GM23338 (cell line): ENCODE data around the gene ZNF334. TPM values are rescaled to one million over a fixed set of nuclear protein-coding genes. Genes with fewer than 3 reads are reported as not detected.
A peak's percentile ranks its signal among the peaks of the same experiment; 100 is the strongest.

Source experiments
- ATAC-seq: fragments of 200-7000 bp; cut with Tn5 transposase; 3 replicates; pipeline ENCODE4 v1.9.1; 2020
- DNase-seq: peaks from one replicate; pipeline ENCODE4 v3.0.0-alpha.2; 2015; ENCODE audit warnings: low spot score
- H2AFZ ChIP-seq: fragments of 200-600 bp; sonication (generic); 2 replicates; pipeline ENCODE4 v1.8.0; 2016; ENCODE audit warnings: antibody characterized with exemption, mild to moderate bottlenecking, moderate library complexity
- H3F3A ChIP-seq: fragments of 200-600 bp; sonication (generic); replicated peaks from 2 replicates; pipeline ENCODE4 v1.8.0; 2017; ENCODE audit warnings: antibody characterized with exemption, mixed run types, low read depth
- H3K27ac ChIP-seq: fragments of 200-600 bp; sonication (generic); 2 replicates; pipeline ENCODE4 v1.6.1; 2016; ENCODE audit warnings: low read depth
- H3K27me3 ChIP-seq: fragments of 200-600 bp; sonication (generic); 2 replicates; pipeline ENCODE4 v1.8.0; 2016; ENCODE audit warnings: mild to moderate bottlenecking, mixed run types, moderate library complexity; ENCODE audit not compliant: insufficient read depth
- H3K36me3 ChIP-seq: fragments of 200-600 bp; sonication (generic); 2 replicates; pipeline ENCODE4 v1.8.0; 2016; ENCODE audit warnings: mild to moderate bottlenecking; ENCODE audit not compliant: insufficient read depth
- H3K4me1 ChIP-seq: fragments of 200-600 bp; sonication (generic); 2 replicates; pipeline ENCODE4 v1.8.0; 2016; ENCODE audit warnings: mild to moderate bottlenecking, moderate library complexity; ENCODE audit not compliant: insufficient read depth
- H3K4me2 ChIP-seq: fragments of 200-600 bp; sonication (generic); 2 replicates; pipeline ENCODE4 v1.7.1; 2017; ENCODE audit warnings: mixed run types
- H3K4me3 ChIP-seq: fragments of 200-600 bp; sonication (generic); 2 replicates; pipeline ENCODE4 v1.6.1; 2016; ENCODE audit warnings: mixed run types
- H3K79me2 ChIP-seq: fragments of 200-600 bp; sonication (generic); replicated peaks from 2 replicates; pipeline ENCODE4 v1.8.0; 2017; ENCODE audit warnings: mild to moderate bottlenecking; ENCODE audit not compliant: insufficient read depth
- H3K9me2 ChIP-seq: fragments of 200-600 bp; sonication (generic); 2 replicates; pipeline ENCODE4 v1.8.0; 2017; ENCODE audit not compliant: insufficient read depth
- H4K20me1 ChIP-seq: fragments of 200-600 bp; sonication (generic); replicated peaks from 2 replicates; pipeline ENCODE4 v1.8.0; 2017; ENCODE audit warnings: mild to moderate bottlenecking; ENCODE audit not compliant: insufficient read depth
- H3K27ac Mint-ChIP-seq: 2 replicates; pipeline ENCODE4 v1.8.0; 2020; ENCODE audit warnings: inconsistent platforms, mild to moderate bottlenecking, moderate library complexity, mixed read lengths
- H3K27me3 Mint-ChIP-seq: 3 replicates; pipeline ENCODE4 v1.8.0; 2022; ENCODE audit warnings: low read depth, mild to moderate bottlenecking, moderate library complexity, mixed read lengths, inconsistent platforms; ENCODE audit not compliant: insufficient read depth, poor library complexity
- H3K36me3 Mint-ChIP-seq: 3 replicates; pipeline ENCODE4 v1.8.0; 2021; ENCODE audit warnings: low read depth, mild to moderate bottlenecking, inconsistent platforms, moderate library complexity, mixed read lengths
- H3K4me1 Mint-ChIP-seq: 3 replicates; pipeline ENCODE4 v1.8.0; 2020; ENCODE audit warnings: mild to moderate bottlenecking, inconsistent platforms, mixed read lengths
- H3K4me3 Mint-ChIP-seq: 3 replicates; pipeline ENCODE4 v1.8.0; 2021; ENCODE audit warnings: moderate library complexity, mild to moderate bottlenecking, inconsistent platforms, mixed read lengths
- H3K9me3 Mint-ChIP-seq: 3 replicates; pipeline ENCODE4 v1.8.0; 2020; ENCODE audit warnings: moderate library complexity, mild to moderate bottlenecking, inconsistent platforms, mixed read lengths
- CREB1 ChIP-seq: fragments of 250-450 bp; sonication (Bioruptor Pico); IDR thresholded peaks from 2 replicates; pipeline ENCODE4 v1.5.0; 2020; ENCODE audit warnings: low read depth, mild to moderate bottlenecking, moderate library complexity
- ETS1 ChIP-seq: IDR thresholded peaks from 2 replicates; pipeline ENCODE4 v1.6.1; 2016; ENCODE audit warnings: antibody characterized with exemption
- EZH2 ChIP-seq: fragments of 200-600 bp; sonication (generic); IDR thresholded peaks from one replicate; pipeline ENCODE4 v1.8.0; 2017; ENCODE audit warnings: antibody characterized with exemption, mild to moderate bottlenecking, low read depth; ENCODE audit not compliant: unreplicated experiment
- EZH2phosphoT487 ChIP-seq: fragments of 200-600 bp; sonication (generic); IDR thresholded peaks from one replicate; pipeline ENCODE4 v1.8.1; 2018; ENCODE audit warnings: antibody characterized with exemption; ENCODE audit not compliant: unreplicated experiment
- JUNB ChIP-seq: IDR thresholded peaks from one replicate; pipeline ENCODE4 v1.6.1; 2016; ENCODE audit warnings: antibody characterized with exemption; ENCODE audit not compliant: unreplicated experiment
- NANOG ChIP-seq: IDR thresholded peaks from 2 replicates; pipeline ENCODE4 v1.6.1; 2016; ENCODE audit warnings: antibody characterized with exemption, borderline replicate concordance
- POLR2AphosphoS5 ChIP-seq: IDR thresholded peaks from 2 replicates; pipeline ENCODE4 v1.6.1; 2016; ENCODE audit warnings: antibody characterized with exemption, low read depth
- STAT1 ChIP-seq: IDR thresholded peaks from one replicate; pipeline ENCODE4 v1.6.1; 2016; ENCODE audit warnings: antibody characterized with exemption; ENCODE audit not compliant: unreplicated experiment
- ZNF114 ChIP-seq: fragments of 250-450 bp; sonication (Bioruptor Pico); IDR thresholded peaks from 2 replicates; pipeline ENCODE4 v1.5.0; 2020; ENCODE audit warnings: mild to moderate bottlenecking, moderate library complexity
- ZNF331 ChIP-seq: fragments of 250-450 bp; sonication (Bioruptor Pico); IDR thresholded peaks from 2 replicates; pipeline ENCODE4 v1.5.0; 2020; ENCODE audit warnings: low read depth, mild to moderate bottlenecking, moderate library complexity
- ZNF462 ChIP-seq: fragments of 250-450 bp; sonication (Bioruptor Pico); IDR thresholded peaks from 2 replicates; pipeline ENCODE4 v1.5.0; 2020; ENCODE audit warnings: mild to moderate bottlenecking, moderate library complexity
- polyA plus RNA-seq: library from polyadenylated mRNA; unstranded; fragments of >200 nt; fragmentation: Nextera tagmentation; extraction: Ambion mirVana; gene quantifications from 2 replicates; pipeline ENCODE4 v1.2.1, GENCODE V29; 2016
- total RNA-seq: library from RNA; depleted of rRNA; stranded (reverse); fragments of >200 nt; shearing (Covaris generic); gene quantifications from 2 replicates; pipeline ENCODE4 v1.2.3, GENCODE V29; 2014

The ZNF334 gene
- total and polyA plus RNA-seq, 2 experiments from 2014 or later: 12.4 to 19.1 TPM

DNA sequence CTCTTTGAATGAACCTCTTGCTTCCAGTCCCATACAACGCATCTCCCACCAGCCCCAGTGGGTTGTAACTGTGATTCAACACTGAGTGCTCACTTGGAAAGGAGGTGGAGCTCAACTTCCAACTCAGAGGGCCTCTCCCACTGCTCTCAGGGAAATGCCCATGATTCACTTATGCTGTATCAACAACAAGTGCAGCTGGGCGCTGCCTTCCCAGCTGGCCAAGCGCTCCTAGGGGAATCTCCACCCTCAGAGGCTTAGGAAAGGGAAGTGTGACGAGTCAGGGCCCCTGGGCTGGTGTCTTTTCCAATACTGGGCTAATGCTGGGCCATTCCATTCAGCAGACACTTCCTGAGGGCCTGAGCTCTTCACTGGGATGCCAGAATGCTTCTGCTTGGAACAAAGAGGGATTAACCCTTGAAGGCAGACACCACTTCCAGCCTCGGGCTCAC, 45.2 kb upstream of the ZNF334 start (continued):
- TF ChIP-seq ZNF462 (CRISPR knock-in tag): no peak
- no peak for TF ChIP-seq POLR2AphosphoS5
- no peak for TF ChIP-seq JUNB
- TF ChIP-seq NANOG: no peak
- TF ChIP-seq EZH2phosphoT487: no peak
- TF ChIP-seq STAT1: no peak
- TF ChIP-seq CREB1 (CRISPR knock-in tag): no peak
- TF ChIP-seq ZNF114 (CRISPR knock-in tag): no peak
- TF ChIP-seq ZNF331 (CRISPR knock-in tag): no peak

GRCh38 chr20:46557231-46557956, 44.0 kb upstream of the ZNF334 start:
- H3K36me3 ChIP-seq: no peaks in the 10 kb centered on the region
- no peaks in the 10 kb centered on the region for H3K27me3 ChIP-seq
- no peaks in the 10 kb centered on the region for H3K9me2 ChIP-seq
- Mint-ChIP-seq H3K36me3 (no peaks in the 10 kb centered on the region; the same call in 2 of the 3 replicates), H3K4me1 (peaks cover 37% of the 10 kb centered on the region), H3K4me3 (no peak overlapping the region), H3K9me3 (no peaks in the 10 kb centered on the region; the same call in 2 of the 3 replicates), H3K27me3 (peaks cover 10% of the 10 kb centered on the region), H3K27ac (no peak overlapping the region)
- H4K20me1 ChIP-seq: no peaks in the 10 kb centered on the region
- H3K4me1 ChIP-seq: peaks cover 38% of the 10 kb centered on the region
- no peak overlapping the region for H3K27ac ChIP-seq
- 0 out of 2 replicates have a peak overlapping the region, but pooled peaks have one; percentile 38 for H2AFZ ChIP-seq
- H3K4me2 ChIP-seq: no peak overlapping the region
- no peaks in the 10 kb centered on the region for H3K79me2 ChIP-seq
- H3F3A ChIP-seq: no peaks in the 10 kb centered on the region
- no peak overlapping the region for H3K4me3 ChIP-seq
- DNase-seq (no peak), ATAC-seq (no peak)
- no peak for TF ChIP-seq CREB1 (CRISPR knock-in tag)
- TF ChIP-seq EZH2: no peak
- no peak for TF ChIP-seq POLR2AphosphoS5
- TF ChIP-seq EZH2phosphoT487: no peak
- TF ChIP-seq ETS1: no peak
- TF ChIP-seq JUNB: no peak
